ENCODE measurements around the gene PPCDC. TPM values are rescaled to one million over a fixed set of nuclear protein-coding genes. Genes with fewer than 3 reads are reported as not detected.

The PPCDC gene
- total RNA-seq, 2 donors from 2014 or later, result 8.9 to 9.5 TPM

Other genes starting within 250 kb of the PPCDC start
- 100 to 1,000 TPM; 188 to 208 TPM for gene CSK, start 241.5 kb upstream of the PPCDC start, total RNA-seq
- under 1 TPM; 0.82 to 0.91 TPM for gene LMAN1L, start 210.8 kb upstream of the PPCDC start, total RNA-seq
- gene CPLX3, start 197.0 kb upstream of the PPCDC start, total RNA-seq, result under 1 TPM in 1 of 2 donors, not detected in 1; 0.20 TPM
- 10 to 100 TPM; 44.6 to 49.0 TPM for gene ULK3, start 180.4 kb upstream of the PPCDC start, total RNA-seq
- gene SCAMP2, start 150.2 kb upstream of the PPCDC start, total RNA-seq, result 10 to 100 TPM; 84.1 to 86.8 TPM
- 10 to 100 TPM; 25.4 to 38.2 TPM for gene MPI, start 133.5 kb upstream of the PPCDC start, total RNA-seq
- gene FAM219B, start 116.7 kb upstream of the PPCDC start, total RNA-seq, result 10 to 100 TPM; 47.8 to 65.7 TPM
- gene COX5A, start 85.5 kb upstream of the PPCDC start, total RNA-seq, result 10 to 100 TPM; 56.1 to 72.9 TPM
- 1 to 10 TPM in 1 of 2 donors, under 1 TPM in 1; 0.99 to 1.3 TPM for gene RPP25, start 66.8 kb upstream of the PPCDC start, total RNA-seq
- gene SCAMP5, start 28.0 kb upstream of the PPCDC start, total RNA-seq, result 1 to 10 TPM; 3.9 to 4.3 TPM
- 10 to 100 TPM; 30.7 to 45.6 TPM for gene C15orf39, start 178.3 kb downstream of the PPCDC start, total RNA-seq
- not detected for gene GOLGA6C, start 234.7 kb downstream of the PPCDC start, total RNA-seq